Neuronal stem cell (in vitro differentiated cells): ENCODE measurements around the gene CHRNA7.

Source experiments
- DNase-seq: peaks from one replicate; pipeline ENCODE4 v3.0.0-alpha.2; 2013; ENCODE audit warnings: low spot score
- H2AFZ ChIP-seq: one replicate; pipeline ENCODE4 v1.6.1; 2013; ENCODE audit warnings: mild to moderate bottlenecking, low read length, inconsistent platforms
- H2AK5ac ChIP-seq: 2 replicates; pipeline ENCODE4 v1.6.1; 2013; ENCODE audit warnings: low read depth, mild to moderate bottlenecking, inconsistent platforms, low read length, moderate library complexity, mixed read lengths
- H2BK120ac ChIP-seq: 2 replicates; pipeline ENCODE4 v1.6.1; 2013; ENCODE audit warnings: low read depth, mild to moderate bottlenecking, inconsistent platforms, low read length, moderate library complexity, mixed read lengths
- H2BK12ac ChIP-seq: one replicate; pipeline ENCODE4 v1.6.1; 2013; ENCODE audit warnings: low read length, inconsistent platforms
- H2BK15ac ChIP-seq: 2 replicates; pipeline ENCODE4 v1.6.1; 2013; ENCODE audit warnings: mild to moderate bottlenecking, low read length, inconsistent platforms, mixed read lengths
- H2BK5ac ChIP-seq: one replicate; pipeline ENCODE4 v1.6.1; 2013; ENCODE audit warnings: inconsistent platforms, mild to moderate bottlenecking, low read length, moderate library complexity
- H3K14ac ChIP-seq: one replicate; pipeline ENCODE4 v1.6.1; 2013; ENCODE audit warnings: low read length, inconsistent platforms
- H3K18ac ChIP-seq: 2 replicates; pipeline ENCODE4 v1.6.1; 2013; ENCODE audit warnings: low read length, inconsistent platforms
- H3K23ac ChIP-seq: 2 replicates; pipeline ENCODE4 v1.6.1; 2013; ENCODE audit warnings: low read depth, mild to moderate bottlenecking, mixed read lengths, low read length, inconsistent platforms; ENCODE audit not compliant: poor library complexity
- H3K27ac ChIP-seq: replicated peaks from 3 replicates; pipeline ENCODE4 v1.5.1; 2013; ENCODE audit warnings: low read length, inconsistent platforms
- H3K27me3 ChIP-seq, 3 experiments: 2 replicates each; pipeline ENCODE4 v1.6.1; 2013; ENCODE audit warnings: low read length in 3 of 3, mild to moderate bottlenecking in 2 of 3, inconsistent platforms in 1 of 3, low read depth in 1 of 3, mixed read lengths in 1 of 3, moderate library complexity in 1 of 3; ENCODE audit not compliant: control insufficient read depth in 3 of 3, insufficient read depth in 3 of 3
- H3K36me3 ChIP-seq, 2 donors: replicated peaks in 1 of 2; 2 replicates each; pipeline ENCODE4 v1.6.1; 2013; ENCODE audit warnings: low read length in 2 of 2; ENCODE audit not compliant: control insufficient read depth in 2 of 2, insufficient read depth in 2 of 2
- H3K4ac ChIP-seq: 2 replicates; pipeline ENCODE4 v1.6.1; 2013; ENCODE audit warnings: inconsistent platforms, mild to moderate bottlenecking, low read length, moderate library complexity
- H3K4me1 ChIP-seq, 2 donors: 1 replicate in 1 of 2; 2 replicates in 1 of 2; pipeline ENCODE4 v1.6.1; 2013; ENCODE audit warnings: low read length in 2 of 2, low read depth in 1 of 2; ENCODE audit not compliant: control insufficient read depth in 2 of 2, insufficient read depth in 1 of 2
- H3K4me2 ChIP-seq: one replicate; pipeline ENCODE4 v1.6.1; 2013; ENCODE audit warnings: mild to moderate bottlenecking, low read length, inconsistent platforms; ENCODE audit not compliant: insufficient read depth, poor library complexity, severe bottlenecking
- H3K4me3 ChIP-seq, 2 donors: 2 replicates each; pipeline ENCODE4 v1.5.1; 2013; ENCODE audit warnings: low read length in 2 of 2, mild to moderate bottlenecking in 2 of 2, inconsistent platforms in 1 of 2, moderate library complexity in 1 of 2
- H3K79me1 ChIP-seq: one replicate; pipeline ENCODE4 v1.6.1; 2013; ENCODE audit warnings: low read depth, mild to moderate bottlenecking, inconsistent platforms, low read length, moderate library complexity
- H3K9ac ChIP-seq: one replicate; pipeline ENCODE4 v1.6.1; 2013; ENCODE audit warnings: mild to moderate bottlenecking, low read depth, low read length, inconsistent platforms; ENCODE audit not compliant: poor library complexity
- H3K9me3 ChIP-seq, 2 donors: replicated peaks in 1 of 2; 2 replicates each; pipeline versions ENCODE3 to v1.6.1; 2013; ENCODE audit warnings: low read length in 2 of 2, mild to moderate bottlenecking in 2 of 2, inconsistent platforms in 1 of 2, low read depth in 1 of 2, mixed read lengths in 1 of 2, moderate library complexity in 1 of 2; ENCODE audit not compliant: control insufficient read depth in 2 of 2, insufficient read depth in 1 of 2
- H4K8ac ChIP-seq: one replicate; pipeline ENCODE4 v1.6.1; 2013; ENCODE audit warnings: low read depth, mild to moderate bottlenecking, inconsistent platforms, low read length, moderate library complexity
- H4K91ac ChIP-seq: one replicate; pipeline ENCODE4 v1.6.1; 2013; ENCODE audit warnings: low read length, low read depth, mild to moderate bottlenecking, inconsistent platforms; ENCODE audit not compliant: poor library complexity
- WGBS, 2 donors: extraction: QIAGEN DNeasy Blood & Tissue Kit; methylation state at CpG; one replicate each; pipeline ENCODE4 v1.1.7; 2013; ENCODE audit warnings: missing lambda C conversion rate in 2 of 2, mixed read lengths in 1 of 2; ENCODE audit not compliant: insufficient read length in 2 of 2, insufficient replicate concordance in 1 of 2; ENCODE audit errors: extremely low coverage in 2 of 2; 5-methylcytosine and 5-hydroxymethylcytosine counted together

Gene CHRNA7

DNA sequence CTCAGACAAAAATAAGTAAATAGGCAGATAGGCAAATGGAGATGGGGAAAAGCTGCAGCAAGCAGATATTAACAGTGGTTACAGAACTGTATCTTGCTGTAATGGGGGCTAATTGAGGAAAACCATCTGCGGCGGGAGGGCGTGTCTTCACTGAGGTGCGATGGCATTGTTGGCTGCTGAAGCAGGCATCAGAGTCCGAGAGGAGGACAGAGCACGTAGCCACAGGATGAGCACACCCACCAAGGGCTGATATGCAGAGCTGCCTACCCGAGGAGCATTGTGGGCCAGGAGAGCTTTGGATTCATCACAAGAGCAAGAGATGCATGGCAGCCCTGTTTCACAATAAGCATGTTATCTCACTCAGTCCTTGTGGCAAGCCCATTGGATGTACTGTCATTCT lies 30.4 kb downstream of the CHRNA7 start:
- no peaks in the 10 kb centered on the region for H3K79me1 ChIP-seq
- H4K91ac ChIP-seq, result no peak overlapping the region
- no peak overlapping the region for H3K23ac ChIP-seq
- peaks cover 4% of the 10 kb centered on the region in 2 donors for H3K9me3 ChIP-seq
- no peak overlapping the region for H4K8ac ChIP-seq
- no peak for DNase-seq
- peaks cover 0 to 9% of the 10 kb centered on the region in 2 donors for H3K4me1 ChIP-seq
- H3K36me3 ChIP-seq, result no peaks in the 10 kb centered on the region
- no peak overlapping the region for H2AK5ac ChIP-seq
- H3K18ac ChIP-seq, result no peak overlapping the region
- no peaks in the 10 kb centered on the region for H3K27me3 ChIP-seq
- no peak overlapping the region for H3K4me2 ChIP-seq
- no CpG with 5 or more reads among the region's 7 CpGs for WGBS, 2 donors
- no peak overlapping the region for H3K4me3 ChIP-seq
- H3K14ac ChIP-seq, result no peak overlapping the region
- H3K9ac ChIP-seq, result no peak overlapping the region
- H2BK12ac ChIP-seq, result no peak overlapping the region
- H2AFZ ChIP-seq, result no peak overlapping the region
- no peak overlapping the region for H3K27ac ChIP-seq
- H3K4ac ChIP-seq, result no peak overlapping the region
- no peak overlapping the region for H2BK15ac ChIP-seq
- no peak overlapping the region for H2BK120ac ChIP-seq
- H2BK5ac ChIP-seq, result no peak overlapping the region

DNA sequence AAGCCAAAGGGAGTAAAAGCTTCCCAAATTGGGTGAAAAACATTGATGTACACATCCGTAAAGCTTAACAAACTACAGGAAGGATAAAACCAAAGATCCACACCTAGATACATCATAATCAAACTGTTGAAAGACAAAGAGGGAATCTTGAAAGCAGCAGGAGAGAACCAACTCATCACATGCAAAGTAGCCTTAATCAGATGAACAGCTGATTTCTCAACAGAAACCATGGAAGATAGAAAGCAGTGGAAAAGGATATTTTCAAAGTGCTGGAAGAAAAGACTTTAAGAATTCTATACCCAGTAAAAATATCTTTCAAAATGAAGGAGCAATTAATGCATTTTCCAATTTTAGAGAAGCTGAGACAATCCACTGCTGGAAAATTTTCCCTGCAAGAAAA lies 36.8 kb downstream of the CHRNA7 start:
- Histone ChIP-seq H2AK5ac (no peak overlapping the region), H3K4me3 (no peak overlapping the region), H2BK5ac (no peak overlapping the region), H2BK120ac (no peak overlapping the region), H3K9me3 (peaks cover 9% of the 10 kb centered on the region in 2 donors), H3K14ac (no peak overlapping the region), H3K18ac (no peak overlapping the region), H3K4me2 (no peak overlapping the region), H3K4me1 (peaks cover 0 to 9% of the 10 kb centered on the region in 2 donors), H2AFZ (no peak overlapping the region), H3K23ac (no peak overlapping the region), H2BK15ac (no peak overlapping the region), H3K36me3 (no peaks in the 10 kb centered on the region), H4K91ac (no peak overlapping the region), H3K79me1 (no peaks in the 10 kb centered on the region), H4K8ac (no peak overlapping the region), H3K9ac (no peak overlapping the region), H3K27me3 (no peaks in the 10 kb centered on the region), H2BK12ac (no peak overlapping the region), H3K4ac (no peak overlapping the region), H3K27ac (no peak overlapping the region)
- WGBS, 2 donors, result no CpG with 5 or more reads among the region's 1 CpG
- DNase-seq, result no peak

DNA sequence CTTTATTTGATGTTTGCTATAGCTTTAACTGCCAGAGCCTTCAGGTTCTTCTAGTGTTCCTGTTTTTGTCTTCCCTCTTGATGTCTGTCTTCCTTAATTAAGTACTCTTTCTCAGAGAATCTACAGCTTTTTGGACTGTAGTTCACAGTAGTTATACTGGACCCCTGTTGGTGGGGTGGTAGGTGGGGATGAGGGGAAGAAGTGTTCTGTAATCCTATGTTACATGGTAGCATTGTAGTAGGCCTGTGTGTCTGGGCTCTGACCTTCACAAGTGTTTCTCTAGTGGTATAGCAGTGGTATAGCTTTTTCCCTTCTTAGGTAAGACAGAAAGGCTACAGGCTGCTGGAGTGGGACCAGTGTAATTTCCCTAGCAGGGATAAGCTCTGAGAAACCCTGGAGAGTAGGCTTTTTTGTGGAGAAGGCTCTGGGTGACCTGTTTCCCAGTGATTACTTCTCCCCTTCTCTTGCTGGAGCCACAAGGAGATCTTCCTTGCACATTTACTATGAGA lies 59.6 kb downstream of the CHRNA7 start:
- Histone ChIP-seq H3K4ac (no peak overlapping the region), H3K9ac (no peak overlapping the region), H2AFZ (no peak overlapping the region), H2BK120ac (no peak overlapping the region), H3K27ac (no peak overlapping the region), H3K79me1 (no peaks in the 10 kb centered on the region), H3K36me3 (no peaks in the 10 kb centered on the region), H3K18ac (no peak overlapping the region), H3K4me2 (no peak overlapping the region), H3K4me1 (no peaks in the 10 kb centered on the region), H2BK12ac (no peak overlapping the region), H3K27me3 (no peaks in the 10 kb centered on the region), H3K9me3 (no peaks in the 10 kb centered on the region), H3K4me3 (no peak overlapping the region), H2AK5ac (no peak overlapping the region), H2BK15ac (no peak overlapping the region), H3K23ac (no peak overlapping the region), H3K14ac (no peak overlapping the region), H4K91ac (no peak overlapping the region), H2BK5ac (no peak overlapping the region), H4K8ac (no peak overlapping the region)
- no peak for DNase-seq

DNA sequence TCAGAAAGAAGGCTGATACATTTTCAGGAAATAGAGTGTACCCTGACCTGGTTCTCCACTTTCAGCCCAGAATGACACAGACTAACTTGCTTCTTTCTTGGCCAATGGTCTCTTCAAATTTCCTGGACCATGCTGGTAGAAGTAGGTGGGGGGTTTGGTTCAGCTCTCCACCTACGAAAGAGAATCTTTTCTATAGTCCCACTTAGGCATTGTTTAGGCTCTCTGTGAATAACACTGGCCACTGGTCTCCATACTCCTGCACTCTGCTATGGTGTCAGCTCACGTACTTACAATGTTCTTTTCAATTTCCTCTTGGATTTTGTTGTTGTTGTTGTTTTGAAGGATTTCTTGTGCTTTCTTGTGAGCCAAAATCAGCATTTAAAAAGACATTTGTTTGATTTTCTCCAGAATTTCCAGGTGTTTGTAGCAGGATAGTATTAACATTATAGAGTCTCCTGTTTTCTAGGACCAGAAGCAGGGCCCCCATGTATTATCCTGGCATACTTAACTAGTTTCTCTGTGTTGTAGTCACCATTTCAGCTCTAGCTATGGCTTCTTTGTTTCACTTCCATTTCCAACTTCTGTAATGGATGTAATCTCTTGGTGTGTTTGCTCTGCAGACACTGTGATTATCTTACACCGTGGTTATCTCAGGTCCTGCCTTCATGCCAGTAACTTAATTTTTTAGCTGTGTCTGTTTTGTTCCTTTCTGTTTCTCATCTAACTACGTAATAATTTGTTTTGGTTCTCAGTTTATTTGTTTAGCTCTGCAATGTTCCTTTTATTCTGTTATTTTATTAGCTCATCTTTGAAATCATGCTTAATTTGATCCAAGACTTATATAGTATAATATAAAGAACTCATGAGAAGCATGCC lies 61.4 kb downstream of the CHRNA7 start:
- Histone ChIP-seq H2AFZ (peak overlapping the region; percentile 47), H3K4me1 (peaks cover 0 to under 1% of the 10 kb centered on the region in 2 donors), H2BK120ac (no peak overlapping the region), H3K18ac (no peak overlapping the region), H3K23ac (no peak overlapping the region), H2BK5ac (no peak overlapping the region), H3K9ac (no peak overlapping the region), H3K27ac (no peak overlapping the region), H3K36me3 (no peaks in the 10 kb centered on the region), H4K8ac (no peak overlapping the region), H4K91ac (no peak overlapping the region), H2BK12ac (no peak overlapping the region), H3K4me2 (no peak overlapping the region), H3K27me3 (no peaks in the 10 kb centered on the region), H3K14ac (no peak overlapping the region), H2BK15ac (no peak overlapping the region), H3K4me3 (no peak overlapping the region), H2AK5ac (no peak overlapping the region), H3K79me1 (no peaks in the 10 kb centered on the region), H3K4ac (no peak overlapping the region), H3K9me3 (no peaks in the 10 kb centered on the region)
- no CpG with 5 or more reads among the region's 4 CpGs for WGBS, 2 donors
- no peak for DNase-seq
